ENCODE measurements around the gene LRP5.

Gene LRP5

DNA sequence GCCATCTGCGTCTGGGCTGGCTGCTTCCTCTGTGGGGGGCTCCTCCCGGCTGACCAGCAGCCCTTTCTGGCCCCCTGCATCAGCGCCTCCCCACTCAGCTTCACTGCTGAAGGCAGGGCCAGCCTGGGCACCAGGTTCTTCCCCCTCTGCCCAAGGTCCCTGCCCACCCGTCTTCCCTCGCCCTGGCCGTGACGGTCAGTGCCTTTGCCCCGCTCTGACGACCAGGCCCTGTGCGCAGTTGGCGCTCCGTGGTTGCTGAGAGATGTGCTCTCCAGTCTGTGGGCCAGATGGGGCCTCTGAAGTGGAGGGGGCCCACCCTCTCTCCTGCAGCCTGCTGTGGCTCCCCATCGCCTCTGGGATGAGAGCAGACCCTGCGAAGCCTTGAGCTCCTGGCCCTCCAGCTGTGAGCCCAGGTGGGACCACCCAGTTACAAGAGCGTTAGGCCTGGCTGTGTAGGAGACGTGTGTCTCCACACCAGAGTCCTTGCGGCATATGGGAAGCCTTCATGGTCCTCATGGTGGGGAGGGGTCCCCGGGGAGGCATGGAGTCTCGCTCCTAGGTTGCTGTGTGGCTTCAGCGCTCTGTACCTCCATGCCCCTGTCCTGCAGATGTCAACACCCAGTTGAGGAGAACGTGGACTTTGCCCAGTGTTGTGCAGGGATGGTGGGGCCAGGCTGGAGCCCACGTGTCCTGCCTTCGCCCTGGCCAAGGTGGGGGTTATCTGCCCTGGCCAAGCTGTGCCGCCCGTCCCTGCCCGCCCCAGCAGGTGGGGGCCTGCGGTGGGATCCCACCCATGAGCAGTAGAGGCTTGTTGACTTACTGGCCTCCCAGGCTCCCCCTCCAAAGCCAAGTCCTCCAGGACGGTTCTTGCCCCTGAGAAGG, 14.2 kb downstream of the LRP5 start:
- no peaks in the 10 kb centered on the region for H4K20me1 ChIP-seq (ENCODE audit: low read depth, low read length)
- no peaks in the 10 kb centered on the region for H3F3A ChIP-seq (ENCODE audit: insufficient read depth)
- no peak overlapping the region for H3K27ac ChIP-seq (ENCODE audit: low read depth, low read length)
- no peak overlapping the region for H3K4me2 ChIP-seq (ENCODE audit: low read depth, low read length, poor library complexity, severe bottlenecking)
- H3K27me3 ChIP-seq (ENCODE audit: low read length), result no peaks in the 10 kb centered on the region
- no peak overlapping the region for H3K4me3 ChIP-seq (ENCODE audit: insufficient read depth, low read length, poor library complexity, severe bottlenecking)
- no peak overlapping the region for H2AFZ ChIP-seq (ENCODE audit: low read depth, low read length, severe bottlenecking)
- no peak overlapping the region for H3K9ac ChIP-seq (ENCODE audit: low read length)
- no peaks in the 10 kb centered on the region for H3K79me2 ChIP-seq (ENCODE audit: insufficient read depth, low read length)
- no peak for TF ChIP-seq EZH2phosphoT487 (conservative IDR thresholded peaks at IDR 0.05; ENCODE audit: low read length)
- TF ChIP-seq, protein P1, sequence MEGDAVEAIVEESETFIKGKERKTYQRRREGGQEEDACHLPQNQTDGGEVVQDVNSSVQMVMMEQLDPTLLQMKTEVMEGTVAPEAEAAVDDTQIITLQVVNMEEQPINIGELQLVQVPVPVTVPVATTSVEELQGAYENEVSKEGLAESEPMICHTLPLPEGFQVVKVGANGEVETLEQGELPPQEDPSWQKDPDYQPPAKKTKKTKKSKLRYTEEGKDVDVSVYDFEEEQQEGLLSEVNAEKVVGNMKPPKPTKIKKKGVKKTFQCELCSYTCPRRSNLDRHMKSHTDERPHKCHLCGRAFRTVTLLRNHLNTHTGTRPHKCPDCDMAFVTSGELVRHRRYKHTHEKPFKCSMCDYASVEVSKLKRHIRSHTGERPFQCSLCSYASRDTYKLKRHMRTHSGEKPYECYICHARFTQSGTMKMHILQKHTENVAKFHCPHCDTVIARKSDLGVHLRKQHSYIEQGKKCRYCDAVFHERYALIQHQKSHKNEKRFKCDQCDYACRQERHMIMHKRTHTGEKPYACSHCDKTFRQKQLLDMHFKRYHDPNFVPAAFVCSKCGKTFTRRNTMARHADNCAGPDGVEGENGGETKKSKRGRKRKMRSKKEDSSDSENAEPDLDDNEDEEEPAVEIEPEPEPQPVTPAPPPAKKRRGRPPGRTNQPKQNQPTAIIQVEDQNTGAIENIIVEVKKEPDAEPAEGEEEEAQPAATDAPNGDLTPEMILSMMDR (IDR thresholded peaks at IDR 0.05; ENCODE audit: insufficient read depth, low read length, poor library complexity, severe bottlenecking), result no peak
- no peaks in the 10 kb centered on the region for H3K36me3 ChIP-seq (ENCODE audit: low read length)
- H3K9me2 ChIP-seq (replicated peaks; ENCODE audit: insufficient read depth, low read length), result no peaks in the 10 kb centered on the region
- H3K9me3 ChIP-seq (ENCODE audit: insufficient read depth, low read length), result no peaks in the 10 kb centered on the region

DNA sequence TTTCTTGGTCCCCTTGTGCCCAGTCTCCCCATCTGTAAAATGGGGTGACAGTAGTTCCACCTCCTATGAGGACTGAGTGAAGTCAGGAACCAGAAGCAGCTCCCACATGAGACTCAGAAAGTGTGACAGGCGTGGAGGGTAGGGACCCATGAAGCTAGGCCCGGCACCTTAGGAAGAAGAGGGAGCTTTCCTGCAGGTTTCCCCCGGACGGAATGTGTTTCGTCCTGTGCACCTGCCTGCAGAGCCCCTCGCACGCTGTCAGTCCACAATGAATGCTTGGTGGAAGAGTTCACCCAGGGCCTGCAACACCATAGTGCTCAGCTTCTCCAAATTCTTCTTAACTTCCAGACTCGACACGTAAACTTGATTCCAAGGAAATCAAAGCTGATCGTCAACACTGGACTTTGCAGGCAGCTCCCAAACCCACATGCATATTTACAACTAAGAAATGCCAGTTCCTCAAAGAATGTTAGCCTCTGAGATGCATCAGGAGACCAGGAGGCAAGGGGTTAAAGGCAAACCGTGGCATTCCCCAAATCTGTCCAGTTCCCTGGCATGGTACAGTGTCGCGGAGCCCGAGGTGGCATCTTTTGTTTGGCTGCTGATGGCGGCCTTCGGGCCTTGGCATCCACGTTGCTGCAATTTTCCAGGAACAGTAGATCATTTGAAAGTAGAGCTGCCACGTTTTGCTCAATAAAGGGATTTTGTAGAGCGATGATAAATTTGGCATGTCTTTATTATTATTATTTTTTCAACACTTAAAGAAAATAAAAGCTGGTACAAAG, 15.4 kb downstream of the LRP5 start:
- H3K36me3 ChIP-seq (ENCODE audit: low read length), result no peaks in the 10 kb centered on the region
- H2AFZ ChIP-seq (ENCODE audit: low read depth, low read length, severe bottlenecking), result no peak overlapping the region
- no peaks in the 10 kb centered on the region for H4K20me1 ChIP-seq (ENCODE audit: low read depth, low read length)
- H3F3A ChIP-seq (ENCODE audit: insufficient read depth), result no peaks in the 10 kb centered on the region
- no peaks in the 10 kb centered on the region for H3K79me2 ChIP-seq (ENCODE audit: insufficient read depth, low read length)
- H3K4me2 ChIP-seq (ENCODE audit: low read depth, low read length, poor library complexity, severe bottlenecking), result no peak overlapping the region
- no peaks in the 10 kb centered on the region for H3K9me2 ChIP-seq (replicated peaks; ENCODE audit: insufficient read depth, low read length)
- H3K9me3 ChIP-seq (ENCODE audit: insufficient read depth, low read length), result no peaks in the 10 kb centered on the region
- H3K27me3 ChIP-seq (ENCODE audit: low read length), result no peaks in the 10 kb centered on the region
- TF ChIP-seq, protein P1 (IDR thresholded peaks at IDR 0.05; ENCODE audit: insufficient read depth, low read length, poor library complexity, severe bottlenecking), result no peak
- no peak for TF ChIP-seq EZH2phosphoT487 (conservative IDR thresholded peaks at IDR 0.05; ENCODE audit: low read length)
- H3K27ac ChIP-seq (ENCODE audit: low read depth, low read length), result no peak overlapping the region
- H3K9ac ChIP-seq (ENCODE audit: low read length), result no peak overlapping the region
- H3K4me3 ChIP-seq (ENCODE audit: insufficient read depth, low read length, poor library complexity, severe bottlenecking), result no peak overlapping the region

- Histone ChIP-seq H3K9me3 (ENCODE audit: insufficient read depth, low read length) (no peaks in the 10 kb centered on the region), H3K4me2 (ENCODE audit: low read depth, low read length, poor library complexity, severe bottlenecking) (no peak overlapping the region), H3K79me2 (ENCODE audit: insufficient read depth, low read length) (no peaks in the 10 kb centered on the region), H3K9me2 (replicated peaks; ENCODE audit: insufficient read depth, low read length) (no peaks in the 10 kb centered on the region), H3K36me3 (ENCODE audit: low read length) (no peaks in the 10 kb centered on the region), H3K9ac (ENCODE audit: low read length) (no peak overlapping the region), H3K4me3 (ENCODE audit: insufficient read depth, low read length, poor library complexity, severe bottlenecking) (no peak overlapping the region), H4K20me1 (ENCODE audit: low read depth, low read length) (no peaks in the 10 kb centered on the region), H3F3A (ENCODE audit: insufficient read depth) (no peaks in the 10 kb centered on the region), H3K27me3 (ENCODE audit: low read length) (no peaks in the 10 kb centered on the region), H2AFZ (ENCODE audit: low read depth, low read length, severe bottlenecking) (no peak overlapping the region), H3K27ac (ENCODE audit: low read depth, low read length) (no peak overlapping the region)
- TF ChIP-seq EZH2phosphoT487 (conservative IDR thresholded peaks at IDR 0.05; ENCODE audit: low read length), result no peak
- TF ChIP-seq, protein P1 (IDR thresholded peaks at IDR 0.05; ENCODE audit: insufficient read depth, low read length, poor library complexity, severe bottlenecking), result no peak
These were observed 16.1 kb downstream of the LRP5 start for GRCh38 chr11:68328374-68329091.
